Naive thymus-derived CD4-positive, alpha-beta T cell (primary cell): ENCODE data around the gene KLHL1. TPM values are rescaled to one million over a fixed set of nuclear protein-coding genes. Genes with fewer than 3 reads are reported as not detected.

Experiments used
- ATAC-seq: fragments of 150-1000 bp; cut with Tn5 transposase; 2 replicates; pipeline ENCODE4 v1.10.0; 2021; ENCODE audit warnings: mild to moderate bottlenecking, moderate library complexity
- CTCF ChIA-PET: fragments of 350-600 bp; sonication (Branson Sonifier 250); formaldehyde crosslinking; loops from one replicate; lab custom pipeline; 2021; ENCODE audit warnings: antibody characterized with exemption; lab: Charles Lee
- POLR2A ChIA-PET: fragments of 350-600 bp; sonication (Branson Sonifier 250); formaldehyde crosslinking; loops from one replicate; lab custom pipeline; 2021; ENCODE audit warnings: antibody characterized with exemption, inconsistent platforms; lab: Charles Lee
- DNase-seq, 9 donors: peaks; one replicate each; pipeline versions ENCODE4 v3.0.0 to v3.0.0-alpha.2; 2020 to 2022; ENCODE audit warnings: mixed read lengths in 1 of 9
- H3K27ac ChIP-seq: one replicate; pipeline ENCODE4 v1.7.0; 2013; ENCODE audit warnings: mild to moderate bottlenecking, low read depth, low read length, moderate library complexity
- H3K27me3 ChIP-seq, 2 donors: one replicate each; pipeline ENCODE4 v1.7.0; 2013; ENCODE audit warnings: low read length in 2 of 2, mild to moderate bottlenecking in 2 of 2, moderate library complexity in 2 of 2; ENCODE audit not compliant: control insufficient read depth in 2 of 2, insufficient read depth in 2 of 2
- H3K36me3 ChIP-seq, 3 experiments: 1 replicate in 2 of 3; 2 replicates in 1 of 3; pipeline ENCODE4 v1.7.0; 2013; ENCODE audit warnings: low read length in 3 of 3, mild to moderate bottlenecking in 3 of 3, moderate library complexity in 1 of 3; ENCODE audit not compliant: insufficient read depth in 3 of 3, control insufficient read depth in 2 of 3
- H3K4me1 ChIP-seq, 2 donors: one replicate each; pipeline ENCODE4 v1.7.0; 2013; ENCODE audit warnings: low read length in 2 of 2, mild to moderate bottlenecking in 2 of 2, moderate library complexity in 1 of 2; ENCODE audit not compliant: control insufficient read depth in 2 of 2, insufficient read depth in 2 of 2
- H3K4me3 ChIP-seq: 2 replicates; pipeline ENCODE4 v1.7.0; 2013; ENCODE audit warnings: mild to moderate bottlenecking, low read length
- H3K9me3 ChIP-seq, 3 experiments: 1 replicate in 2 of 3; 2 replicates in 1 of 3; pipeline ENCODE4 v1.7.0; 2013; ENCODE audit warnings: low read length in 3 of 3; ENCODE audit not compliant: control insufficient read depth in 2 of 3
- H3K27ac Mint-ChIP-seq, 9 donors: one replicate each; pipeline ENCODE4 v1.8.0; 2020 to 2022; ENCODE audit warnings: mixed read lengths in 9 of 9, mild to moderate bottlenecking in 8 of 9, moderate library complexity in 5 of 9, inconsistent platforms in 2 of 9
- H3K27me3 Mint-ChIP-seq, 5 donors: one replicate each; pipeline ENCODE4 v1.8.0; 2021 to 2022; ENCODE audit warnings: mixed read lengths in 5 of 5, mild to moderate bottlenecking in 1 of 5
- H3K36me3 Mint-ChIP-seq, 5 donors: one replicate each; pipeline ENCODE4 v1.8.0; 2020 to 2022; ENCODE audit warnings: mixed read lengths in 5 of 5, mild to moderate bottlenecking in 3 of 5, inconsistent platforms in 1 of 5
- H3K4me1 Mint-ChIP-seq, 7 donors: one replicate each; pipeline ENCODE4 v1.8.0; 2020 to 2022; ENCODE audit warnings: mixed read lengths in 7 of 7, mild to moderate bottlenecking in 3 of 7, inconsistent platforms in 1 of 7
- H3K4me3 Mint-ChIP-seq, 10 donors: one replicate each; pipeline ENCODE4 v1.8.0; 2020 to 2022; ENCODE audit warnings: mild to moderate bottlenecking in 10 of 10, mixed read lengths in 10 of 10, moderate library complexity in 6 of 10, inconsistent platforms in 2 of 10
- H3K9me3 Mint-ChIP-seq, 11 donors: one replicate each; pipeline ENCODE4 v1.8.0; 2020 to 2022; ENCODE audit warnings: mixed read lengths in 11 of 11, mild to moderate bottlenecking in 4 of 11, inconsistent platforms in 1 of 11, moderate library complexity in 1 of 11
- intact Hi-C, 2 donors: fragments of 100-400 bp; cut with micrococcal nuclease; formaldehyde crosslinking; loops; one replicate each; pipeline ENCODE4 v1.15.1; 2023
- polyA plus RNA-seq, 2 donors: library from polyadenylated mRNA; unstranded; fragments of 300-500 nt; fragmentation: Illumina TruSeq; gene quantifications; one replicate each; pipeline ENCODE4 v1.2.3, GENCODE V29; 2021
- total RNA-seq, 6 experiments: library from RNA in 5 of 6; stranded (reverse) in 5 of 6; gene quantifications; 1 replicate in 5 of 6; 2 replicates in 1 of 6; pipeline ENCODE4 v1.2.3 and lab custom pipeline; 2021 to 2026

The KLHL1 gene
- total and polyA plus RNA-seq, 7 experiments from 2014 or later = not detected

DNA sequence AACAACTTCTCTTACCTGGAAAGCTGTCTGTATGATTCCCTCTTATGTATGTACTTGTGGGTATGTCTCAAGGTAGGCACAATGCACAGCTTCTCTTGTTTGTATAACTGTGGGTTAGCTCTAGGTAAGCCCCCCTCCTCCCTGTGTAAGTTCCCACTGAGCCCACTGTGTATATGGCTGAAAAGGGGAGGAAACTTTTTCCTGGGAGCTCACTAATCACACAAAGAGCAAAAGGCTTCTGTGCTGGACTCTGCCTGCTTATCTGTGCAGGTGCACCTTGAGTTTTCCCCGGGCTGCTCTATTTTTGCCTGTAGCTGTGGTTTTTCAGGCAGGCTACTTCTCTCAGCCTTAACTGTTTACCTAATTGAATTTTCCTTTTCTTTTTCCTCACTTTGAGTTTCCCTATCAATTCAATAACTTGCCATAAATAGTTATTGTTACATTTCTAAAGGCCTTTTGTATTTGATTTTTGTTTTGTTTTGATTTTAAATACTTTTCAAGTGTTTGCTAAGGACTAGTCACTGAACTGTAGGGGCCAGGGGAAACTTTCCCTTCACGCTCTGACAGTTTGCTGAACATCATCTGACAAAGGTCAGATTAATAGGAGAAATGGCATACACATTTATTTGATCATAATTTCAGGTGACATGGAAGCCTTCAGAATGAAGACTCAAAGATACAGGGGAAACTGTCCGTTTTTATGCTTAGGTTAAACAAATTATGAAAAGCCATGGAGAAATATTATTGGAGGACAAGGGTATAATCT is 424.1 kb downstream of the KLHL1 start:
- Histone ChIP-seq H3K9me3 (no peaks in the 10 kb centered on the region), H3K27ac (no peak overlapping the region), H3K4me3 (no peak overlapping the region), H3K27me3 (no peaks in the 10 kb centered on the region), H3K36me3 (no peaks in the 10 kb centered on the region), H3K4me1 (no peaks in the 10 kb centered on the region)
- Mint-ChIP-seq H3K27me3 (no peaks in the 10 kb centered on the region), H3K9me3 (peaks cover 0 to 9% (median 3%) of the 10 kb centered on the region in 11 donors), H3K4me1 (no peaks in the 10 kb centered on the region), H3K36me3 (no peaks in the 10 kb centered on the region), H3K27ac (no peak overlapping the region), H3K4me3 (no peak overlapping the region)
- intact Hi-C loops = no loop called here
- CTCF ChIA-PET = no interaction called here
- ATAC-seq (no peak), DNase-seq (no peak)
- POLR2A ChIA-PET = no interaction called here

DNA sequence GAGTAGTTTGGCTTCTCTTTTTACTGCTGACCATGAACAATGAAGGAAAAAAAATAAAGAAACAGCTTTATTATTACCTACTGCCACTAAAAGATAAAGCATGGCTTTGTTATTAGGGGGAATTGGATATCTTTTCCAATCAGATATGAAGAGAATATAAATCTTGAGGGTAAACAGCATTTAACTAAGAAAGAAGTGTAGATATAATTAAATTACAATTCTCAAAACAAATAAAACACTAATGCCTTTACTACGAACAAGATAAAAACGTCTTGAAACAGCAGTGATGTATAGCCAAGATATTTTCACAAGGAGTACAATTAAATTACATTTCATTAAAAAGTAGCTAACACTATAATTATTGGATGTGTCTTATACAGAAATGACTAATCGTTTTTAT is 426.5 kb downstream of the KLHL1 start:
- POLR2A ChIA-PET = no interaction called here
- DNase-seq = no peak
- H3K36me3 Mint-ChIP-seq = no peaks in the 10 kb centered on the region
- peaks cover 1 to 10% (median 6%) of the 10 kb centered on the region in 11 donors for H3K9me3 Mint-ChIP-seq
- no peaks in the 10 kb centered on the region for H3K27me3 Mint-ChIP-seq
- no peak overlapping the region for H3K4me3 Mint-ChIP-seq
- CTCF ChIA-PET = no interaction called here
- ATAC-seq = no peak
- no peak overlapping the region for H3K27ac ChIP-seq
- no peaks in the 10 kb centered on the region for H3K4me1 ChIP-seq
- no peaks in the 10 kb centered on the region for H3K9me3 ChIP-seq
- no peaks in the 10 kb centered on the region for H3K4me1 Mint-ChIP-seq
- no peaks in the 10 kb centered on the region for H3K36me3 ChIP-seq
- no peaks in the 10 kb centered on the region for H3K27me3 ChIP-seq
- H3K4me3 ChIP-seq = no peak overlapping the region
- intact Hi-C loops = no loop called here
- H3K27ac Mint-ChIP-seq = no peak overlapping the region

DNA sequence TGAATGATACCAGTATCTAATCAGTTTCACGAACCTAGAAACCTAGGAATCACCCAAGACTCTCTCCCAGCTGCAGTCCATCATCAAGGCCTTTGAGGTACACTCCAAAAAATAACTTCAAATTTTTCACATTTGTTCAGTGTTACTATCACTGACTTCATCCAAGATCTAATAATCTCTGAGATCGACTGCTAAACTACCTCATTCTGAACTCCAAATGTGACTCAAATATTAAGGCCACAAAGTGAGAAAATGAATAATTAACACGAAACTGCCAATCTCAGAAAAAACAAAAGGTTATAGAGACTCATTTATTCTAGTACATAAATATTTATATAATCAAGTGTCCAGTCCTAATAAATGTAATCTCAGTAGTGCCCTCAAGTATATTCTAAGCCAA is 430.9 kb downstream of the KLHL1 start:
- DNase-seq (no peak), ATAC-seq (no peak)
- POLR2A ChIA-PET = no interaction called here
- H3K27me3 ChIP-seq = no peaks in the 10 kb centered on the region
- no peak overlapping the region for H3K27ac ChIP-seq
- H3K27ac Mint-ChIP-seq = no peak overlapping the region
- H3K9me3 Mint-ChIP-seq = peaks cover 1 to 15% (median 6%) of the 10 kb centered on the region in 11 donors
- no peaks in the 10 kb centered on the region for H3K27me3 Mint-ChIP-seq
- H3K4me1 ChIP-seq = no peaks in the 10 kb centered on the region
- intact Hi-C loops = no loop called here
- no peaks in the 10 kb centered on the region for H3K9me3 ChIP-seq
- H3K36me3 Mint-ChIP-seq = no peaks in the 10 kb centered on the region
- no peak overlapping the region for H3K4me3 Mint-ChIP-seq
- H3K4me1 Mint-ChIP-seq = no peaks in the 10 kb centered on the region
- no peak overlapping the region for H3K4me3 ChIP-seq
- CTCF ChIA-PET = interaction anchor here (0.7 kb wide), 1 partner anchor 10 kb away, joined by 3 read pairs; no protein-coding TSS in a partner anchor
- H3K36me3 ChIP-seq = no peaks in the 10 kb centered on the region

DNA sequence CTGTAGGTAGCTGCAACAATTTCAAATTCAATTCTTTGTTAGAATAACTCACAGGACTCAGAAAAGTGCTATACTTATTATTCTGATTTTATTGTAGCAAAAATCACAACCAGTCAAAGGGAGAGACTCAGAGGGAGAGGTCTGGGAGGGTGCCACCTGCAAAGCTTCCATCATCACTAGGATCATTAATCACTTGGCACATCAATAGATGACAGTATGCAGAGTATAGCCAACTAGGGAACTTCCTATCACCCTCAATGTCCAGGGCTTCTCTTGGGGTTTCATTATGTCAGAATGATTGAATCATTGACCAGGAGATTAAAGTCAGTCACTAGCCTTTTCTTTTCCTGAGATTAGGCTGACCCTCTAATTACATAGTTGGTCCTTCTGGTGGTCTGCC is 432.0 kb downstream of the KLHL1 start:
- Histone ChIP-seq H3K36me3 (no peaks in the 10 kb centered on the region), H3K4me3 (no peak overlapping the region), H3K27me3 (no peaks in the 10 kb centered on the region), H3K9me3 (no peaks in the 10 kb centered on the region), H3K27ac (no peak overlapping the region), H3K4me1 (no peaks in the 10 kb centered on the region)
- H3K4me1 Mint-ChIP-seq = no peaks in the 10 kb centered on the region
- H3K27ac Mint-ChIP-seq = no peak overlapping the region
- H3K9me3 Mint-ChIP-seq = peaks cover 1 to 15% (median 6%) of the 10 kb centered on the region in 11 donors
- H3K36me3 Mint-ChIP-seq = no peaks in the 10 kb centered on the region
- CTCF ChIA-PET = no interaction called here
- POLR2A ChIA-PET = no interaction called here
- intact Hi-C loops = no loop called here
- ATAC-seq (no peak), DNase-seq (no peak)
- H3K4me3 Mint-ChIP-seq = no peak overlapping the region
- no peaks in the 10 kb centered on the region for H3K27me3 Mint-ChIP-seq

DNA sequence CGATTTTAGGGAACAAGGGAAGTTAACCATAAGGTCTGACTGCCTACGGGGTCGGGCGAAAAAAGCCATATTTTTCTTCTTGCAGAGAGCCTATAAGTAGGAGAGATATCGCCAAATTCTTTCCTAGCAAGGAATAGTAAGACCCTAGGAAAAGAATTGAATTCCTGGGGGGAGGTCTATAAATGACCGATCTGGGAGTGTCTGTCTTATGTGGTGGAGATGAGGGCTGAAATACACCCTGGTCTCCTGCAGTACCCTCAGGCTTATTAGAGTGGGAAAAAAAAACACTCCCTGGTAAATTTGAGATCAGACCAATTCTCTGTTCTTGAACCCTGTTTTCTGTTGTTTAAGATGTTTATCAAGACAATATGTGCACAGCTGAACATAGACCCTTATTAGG is 448.1 kb downstream of the KLHL1 start:
- H3K4me3 Mint-ChIP-seq = no peak overlapping the region
- no peaks in the 10 kb centered on the region for H3K27me3 Mint-ChIP-seq
- H3K36me3 Mint-ChIP-seq = no peaks in the 10 kb centered on the region
- ATAC-seq (no peak), DNase-seq (no peak)
- H3K4me1 Mint-ChIP-seq = no peaks in the 10 kb centered on the region
- ChIA-PET POLR2A (no interaction called here), CTCF (no interaction called here)
- H3K36me3 ChIP-seq = no peaks in the 10 kb centered on the region
- no peaks in the 10 kb centered on the region for H3K9me3 ChIP-seq
- H3K27ac ChIP-seq = no peak overlapping the region
- no peaks in the 10 kb centered on the region for H3K4me1 ChIP-seq
- H3K27me3 ChIP-seq = no peaks in the 10 kb centered on the region
- no peak overlapping the region for H3K27ac Mint-ChIP-seq
- intact Hi-C loops = no loop called here
- peaks cover 12 to 47% (median 23%) of the 10 kb centered on the region in 11 donors for H3K9me3 Mint-ChIP-seq
- no peak overlapping the region for H3K4me3 ChIP-seq

DNA sequence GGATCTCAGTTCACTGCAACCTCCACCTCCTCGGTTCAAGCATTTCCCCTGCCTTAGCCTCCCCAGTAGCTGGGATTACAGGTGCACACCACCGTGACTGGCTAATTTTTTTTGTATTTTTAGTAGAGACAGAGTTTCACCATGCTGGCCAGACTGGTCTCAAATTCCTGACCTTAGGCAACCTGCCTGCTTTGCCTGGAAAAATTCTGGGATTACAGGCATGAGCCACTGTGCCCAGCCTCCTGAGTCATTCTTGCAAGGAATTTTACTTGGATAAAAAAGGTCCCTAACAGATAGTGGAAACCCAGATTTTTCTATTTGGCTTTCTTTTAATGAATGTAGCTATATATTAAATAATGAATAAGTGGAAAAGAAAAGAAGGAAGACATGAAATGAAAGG is 450.6 kb downstream of the KLHL1 start:
- intact Hi-C loops = no loop called here
- Mint-ChIP-seq H3K4me3 (no peak overlapping the region), H3K27ac (no peak overlapping the region), H3K4me1 (no peaks in the 10 kb centered on the region), H3K9me3 (peaks cover 11 to 42% (median 23%) of the 10 kb centered on the region in 11 donors), H3K36me3 (no peaks in the 10 kb centered on the region), H3K27me3 (no peaks in the 10 kb centered on the region)
- H3K9me3 ChIP-seq = no peaks in the 10 kb centered on the region
- ATAC-seq (no peak), DNase-seq (no peak)
- H3K27me3 ChIP-seq = no peaks in the 10 kb centered on the region
- no peak overlapping the region for H3K4me3 ChIP-seq
- H3K4me1 ChIP-seq = no peaks in the 10 kb centered on the region
- CTCF ChIA-PET = no interaction called here
- H3K27ac ChIP-seq = no peak overlapping the region
- no peaks in the 10 kb centered on the region for H3K36me3 ChIP-seq
- POLR2A ChIA-PET = no interaction called here

DNA sequence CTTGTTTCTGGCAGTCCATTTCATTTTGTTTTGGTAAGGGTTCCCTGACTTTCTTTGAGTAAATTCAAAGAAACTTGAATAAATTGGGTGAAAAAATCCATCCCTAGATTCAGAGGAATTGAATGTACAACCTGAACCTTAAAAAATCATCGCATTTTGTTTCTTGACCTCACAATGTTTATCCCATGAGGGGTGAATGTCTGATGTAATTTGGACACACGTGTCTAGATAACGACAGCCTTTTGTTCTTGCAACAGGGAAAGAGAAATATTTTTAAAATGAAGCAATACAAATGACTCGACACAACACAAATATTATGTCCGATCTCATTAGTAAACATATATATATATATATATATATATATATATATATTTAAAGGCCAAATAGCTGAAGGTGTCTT is 453.9 kb downstream of the KLHL1 start:
- H3K4me3 Mint-ChIP-seq = no peak overlapping the region
- no peaks in the 10 kb centered on the region for H3K9me3 ChIP-seq
- no peak overlapping the region for H3K27ac Mint-ChIP-seq
- H3K4me3 ChIP-seq = no peak overlapping the region
- no peaks in the 10 kb centered on the region for H3K36me3 ChIP-seq
- no peaks in the 10 kb centered on the region for H3K27me3 ChIP-seq
- H3K27ac ChIP-seq = no peak overlapping the region
- H3K4me1 ChIP-seq = no peaks in the 10 kb centered on the region
- intact Hi-C loops = no loop called here
- no peaks in the 10 kb centered on the region for H3K36me3 Mint-ChIP-seq
- ATAC-seq (no peak), DNase-seq (no peak)
- ChIA-PET CTCF (no interaction called here), POLR2A (no interaction called here)
- no peaks in the 10 kb centered on the region for H3K4me1 Mint-ChIP-seq
- H3K9me3 Mint-ChIP-seq = peaks cover 4 to 23% (median 14%) of the 10 kb centered on the region in 11 donors
- no peaks in the 10 kb centered on the region for H3K27me3 Mint-ChIP-seq
